Astrocyte (in vitro differentiated cells and primary cell): ENCODE data around the gene GRM4.

ENCODE experiments used
- CTCF ChIP-seq: IDR thresholded peaks from 2 replicates; pipeline ENCODE4 v1.5.1; 2011; ENCODE audit warnings: low read depth, mild to moderate bottlenecking, inconsistent platforms, low read length, moderate library complexity; ENCODE audit not compliant: insufficient read depth
- EZH2 ChIP-seq: IDR thresholded peaks from 2 replicates; pipeline ENCODE4 v1.6.1; 2012; ENCODE audit warnings: mild to moderate bottlenecking, low read length, inconsistent platforms; ENCODE audit not compliant: insufficient read depth

DNA sequence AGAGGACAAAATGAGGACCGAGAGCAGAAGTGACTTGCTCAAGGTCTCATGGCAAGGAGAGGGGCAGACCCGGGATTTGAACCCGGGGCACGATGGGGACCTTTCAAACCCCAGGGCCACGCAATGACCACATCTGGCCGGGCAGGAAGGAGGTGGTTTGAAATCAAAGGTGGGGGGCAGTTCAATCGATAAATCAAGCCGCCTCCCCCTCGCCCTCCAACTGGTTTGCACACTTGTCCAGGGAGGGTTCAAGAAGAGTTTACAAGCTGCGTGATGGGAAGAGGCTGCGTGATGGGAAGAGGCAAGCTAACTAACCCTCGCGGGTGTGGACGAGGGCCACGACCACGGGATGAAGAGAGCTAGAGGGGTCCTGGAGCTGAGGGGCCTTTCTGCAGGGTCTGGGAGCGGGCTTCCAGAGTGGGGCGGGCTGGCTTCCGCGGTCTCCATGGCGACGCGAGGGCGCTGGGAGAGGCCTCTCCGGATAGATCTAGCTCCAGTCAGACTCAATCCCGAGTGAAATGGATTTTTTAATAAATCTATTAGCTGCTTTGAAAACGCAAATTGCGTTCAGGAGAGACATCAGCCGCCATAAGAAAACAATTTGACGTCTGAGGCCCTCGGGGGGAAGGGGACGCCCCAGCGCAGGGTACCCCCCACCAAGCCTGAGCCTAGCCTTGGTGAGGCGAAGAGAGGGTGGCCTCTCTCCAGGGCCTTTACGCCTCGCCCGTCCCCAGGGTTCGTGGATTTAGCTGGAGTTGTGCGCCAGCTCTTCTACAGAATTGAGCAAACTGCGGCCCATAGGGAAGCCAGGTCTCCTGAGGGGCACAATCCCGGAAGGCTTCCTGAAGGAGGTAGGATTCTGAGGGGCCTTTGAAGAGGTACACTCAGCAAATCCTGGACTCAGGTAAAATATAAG is 143.9 kb downstream of the GRM4 start:
- TF ChIP-seq CTCF: no peak
- TF ChIP-seq EZH2: no peak
